H9 (cell line): ENCODE results near the gene GSTO2. TPM values are rescaled to one million over a fixed set of nuclear protein-coding genes. Genes with fewer than 3 reads are reported as not detected.

Source experiments
- DNase-seq: peaks from one replicate; pipeline ENCODE4 v3.0.0-alpha.2; 2017
- H2AFZ ChIP-seq: one replicate; pipeline ENCODE4 v1.6.1; 2013; ENCODE audit warnings: mild to moderate bottlenecking, low read length, control low read depth, moderate library complexity
- H2AK5ac ChIP-seq: 2 replicates; pipeline ENCODE4 v1.6.1; 2013; ENCODE audit warnings: low read length, control low read depth, mixed read lengths; ENCODE audit not compliant: insufficient read length
- H2BK120ac ChIP-seq: one replicate; pipeline ENCODE4 v1.6.1; 2013; ENCODE audit warnings: low read depth, mild to moderate bottlenecking, low read length, control low read depth, inconsistent platforms; ENCODE audit not compliant: poor library complexity, severe bottlenecking
- H2BK12ac ChIP-seq: 2 replicates; pipeline ENCODE4 v1.6.1; 2013; ENCODE audit warnings: low read length, control low read depth, mixed read lengths, low read depth; ENCODE audit not compliant: insufficient read length
- H2BK15ac ChIP-seq: 2 replicates; pipeline ENCODE4 v1.6.1; 2013; ENCODE audit warnings: low read depth, low read length, control low read depth
- H2BK20ac ChIP-seq: one replicate; pipeline ENCODE4 v1.6.1; 2013; ENCODE audit warnings: low read depth, mild to moderate bottlenecking, low read length, control low read depth, inconsistent platforms; ENCODE audit not compliant: poor library complexity, severe bottlenecking
- H2BK5ac ChIP-seq: 2 replicates; pipeline ENCODE4 v1.6.1; 2013; ENCODE audit warnings: low read length, control low read depth, mixed read lengths; ENCODE audit not compliant: insufficient read length
- H3K14ac ChIP-seq: 2 replicates; pipeline ENCODE4 v1.6.1; 2013; ENCODE audit warnings: low read length, control low read depth; ENCODE audit not compliant: insufficient read depth
- H3K18ac ChIP-seq: 2 replicates; pipeline ENCODE4 v1.6.1; 2013; ENCODE audit warnings: low read depth, mild to moderate bottlenecking, mixed read lengths, low read length, control low read depth; ENCODE audit not compliant: insufficient read length
- H3K23ac ChIP-seq: 2 replicates; pipeline ENCODE4 v1.6.1; 2013; ENCODE audit warnings: low read length, control low read depth, mixed read lengths, low read depth; ENCODE audit not compliant: insufficient read length
- H3K23me2 ChIP-seq: 2 replicates; pipeline ENCODE4 v1.6.1; 2013; ENCODE audit warnings: low read depth, mild to moderate bottlenecking, mixed read lengths, low read length, control low read depth; ENCODE audit not compliant: insufficient read length, poor library complexity, severe bottlenecking
- H3K27ac ChIP-seq: 2 replicates; pipeline ENCODE4 v1.5.1; 2013; ENCODE audit warnings: low read length, control low read depth, mixed read lengths, low read depth; ENCODE audit not compliant: insufficient read length
- H3K27me3 ChIP-seq: 2 replicates; pipeline ENCODE4 v1.6.1; 2013; ENCODE audit warnings: low read length, control low read depth, inconsistent platforms; ENCODE audit not compliant: insufficient read depth
- H3K4ac ChIP-seq: 2 replicates; pipeline ENCODE4 v1.6.1; 2013; ENCODE audit warnings: low read depth, mild to moderate bottlenecking, control low read depth, inconsistent platforms, low read length, moderate library complexity
- H3K4me1 ChIP-seq: 2 replicates; pipeline ENCODE4 v1.6.1; 2013; ENCODE audit warnings: low read length, control low read depth, inconsistent platforms; ENCODE audit not compliant: insufficient read depth
- H3K4me2 ChIP-seq: 2 replicates; pipeline ENCODE4 v1.6.1; 2013; ENCODE audit warnings: low read length, control low read depth, mixed read lengths; ENCODE audit not compliant: insufficient read length, insufficient read depth
- H3K56ac ChIP-seq: 2 replicates; pipeline ENCODE4 v1.6.1; 2013; ENCODE audit warnings: low read depth, mild to moderate bottlenecking, mixed read lengths, low read length, control low read depth; ENCODE audit not compliant: insufficient read length
- H3K79me1 ChIP-seq: 2 replicates; pipeline ENCODE4 v1.6.1; 2013; ENCODE audit warnings: low read depth, mild to moderate bottlenecking, moderate library complexity, low read length, control low read depth, inconsistent platforms; ENCODE audit not compliant: insufficient read depth, poor library complexity, severe bottlenecking
- H3K79me2 ChIP-seq: 2 replicates; pipeline ENCODE4 v1.6.1; 2013; ENCODE audit warnings: low read length, control low read depth, inconsistent platforms; ENCODE audit not compliant: insufficient read depth
- H3K9ac ChIP-seq: 2 replicates; pipeline ENCODE4 v1.6.1; 2013; ENCODE audit warnings: low read length, control low read depth, mixed read lengths; ENCODE audit not compliant: insufficient read length; ENCODE audit errors: extremely low read depth
- H3K9me3 ChIP-seq: one replicate; pipeline ENCODE4 v1.6.1; 2013; ENCODE audit warnings: low read depth, low read length, inconsistent platforms; ENCODE audit not compliant: control insufficient read depth
- H3T11ph ChIP-seq: one replicate; pipeline ENCODE4 v1.6.1; 2013; ENCODE audit warnings: mild to moderate bottlenecking, low read length, control low read depth, inconsistent platforms
- H4K20me1 ChIP-seq: one replicate; pipeline ENCODE4 v1.6.1; 2013; ENCODE audit not compliant: control insufficient read depth, insufficient read length, insufficient read depth
- H4K5ac ChIP-seq: 2 replicates; pipeline ENCODE4 v1.6.1; 2013; ENCODE audit warnings: low read depth, mild to moderate bottlenecking, mixed read lengths, low read length, control low read depth; ENCODE audit not compliant: insufficient read length
- H4K8ac ChIP-seq: replicated peaks from 2 replicates; pipeline ENCODE4 v1.6.1; 2013; ENCODE audit warnings: low read length, control low read depth, mixed read lengths, low read depth; ENCODE audit not compliant: insufficient read length
- H4K91ac ChIP-seq: 2 replicates; pipeline ENCODE4 v1.6.1; 2013; ENCODE audit warnings: low read depth, mild to moderate bottlenecking, moderate library complexity, mixed read lengths, low read length, control low read depth; ENCODE audit not compliant: insufficient read length
- H3K27ac Mint-ChIP-seq, 3 experiments: 2 replicates in 2 of 3; 3 replicates in 1 of 3; pipeline ENCODE4 v1.8.0; 2020 to 2021; ENCODE audit warnings: mixed read lengths in 3 of 3, mild to moderate bottlenecking in 1 of 3, moderate library complexity in 1 of 3
- H3K27me3 Mint-ChIP-seq: 2 replicates; pipeline ENCODE4 v1.8.0; 2021; ENCODE audit warnings: low read depth, mild to moderate bottlenecking, moderate library complexity, mixed read lengths
- H3K36me3 Mint-ChIP-seq, 3 experiments: 2 replicates in 2 of 3; 3 replicates in 1 of 3; pipeline ENCODE4 v1.8.0; 2020 to 2021; ENCODE audit warnings: low read depth in 3 of 3, mixed read lengths in 3 of 3; ENCODE audit not compliant: insufficient read depth in 1 of 3
- H3K4me1 Mint-ChIP-seq, 2 experiments: 2 replicates each; pipeline ENCODE4 v1.8.0; 2020; ENCODE audit warnings: mixed read lengths in 2 of 2
- H3K4me3 Mint-ChIP-seq, 2 experiments: 2 replicates in 1 of 2; 3 replicates in 1 of 2; pipeline ENCODE4 v1.8.0; 2020 to 2021; ENCODE audit warnings: mild to moderate bottlenecking in 2 of 2, mixed read lengths in 2 of 2, moderate library complexity in 1 of 2
- H3K9me3 Mint-ChIP-seq, 2 experiments: 2 replicates in 1 of 2; 3 replicates in 1 of 2; pipeline ENCODE4 v1.8.0; 2020; ENCODE audit warnings: mild to moderate bottlenecking in 2 of 2, mixed read lengths in 2 of 2, moderate library complexity in 1 of 2
- total RNA-seq: library from RNA; stranded (reverse); gene quantifications from 2 replicates; pipeline ENCODE4 v1.2.1, GENCODE V29; 2021
- TF ChIP-seq, protein P1 (sequence below): fragments of 200-600 bp; sonication (generic); conservative IDR thresholded peaks from 3 replicates; pipeline ENCODE4 v1.8.0; 2021; ENCODE audit warnings: antibody characterized with exemption, mild to moderate bottlenecking

Gene GSTO2
- total RNA-seq, 1 experiment from 2014 or later = 14.5 TPM

DNA sequence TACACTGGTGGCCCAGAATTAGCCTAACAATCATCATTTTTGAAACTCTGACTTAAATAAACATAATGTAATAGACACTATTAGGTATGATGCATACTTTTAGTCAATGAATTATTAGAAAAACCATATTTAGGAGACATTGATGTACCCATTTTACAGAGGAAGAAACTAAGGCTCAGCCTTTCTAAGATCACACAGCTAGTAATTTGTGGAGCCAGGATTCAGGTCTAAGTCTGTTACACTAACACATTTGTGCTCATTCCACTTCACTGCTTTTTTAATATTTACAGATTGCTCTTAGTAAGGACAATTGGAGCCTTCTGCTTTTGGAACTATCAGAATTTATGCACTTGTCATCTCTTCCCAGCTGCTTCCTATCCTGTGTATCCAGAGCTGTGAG, 45.7 kb upstream of the GSTO2 start:
- Histone ChIP-seq H3K4me1 (no peaks in the 10 kb centered on the region), H2AK5ac (no peak overlapping the region), H3K23me2 (no peaks in the 10 kb centered on the region), H2BK15ac (no peak overlapping the region), H3T11ph (no peak overlapping the region), H3K23ac (no peak overlapping the region), H4K8ac (no peak overlapping the region), H4K91ac (no peak overlapping the region), H3K9me3 (no peaks in the 10 kb centered on the region), H2BK5ac (no peak overlapping the region), H4K5ac (no peak overlapping the region), H3K18ac (no peak overlapping the region), H3K14ac (no peak overlapping the region), H3K4me2 (no peak overlapping the region), H2BK120ac (no peak overlapping the region), H3K4ac (no peak overlapping the region), H3K79me1 (no peaks in the 10 kb centered on the region), H3K27me3 (no peaks in the 10 kb centered on the region), H2BK20ac (no peak overlapping the region), H4K20me1 (no peaks in the 10 kb centered on the region), H3K79me2 (no peaks in the 10 kb centered on the region), H3K27ac (no peak overlapping the region), H3K9ac (no peak overlapping the region), H3K56ac (no peak overlapping the region), H2BK12ac (no peak overlapping the region), H2AFZ (no peak overlapping the region)
- no peak for DNase-seq
- no peaks in the 10 kb centered on the region; the same call in 1 of the 2 replicates for H3K27me3 Mint-ChIP-seq
- TF ChIP-seq, protein P1, sequence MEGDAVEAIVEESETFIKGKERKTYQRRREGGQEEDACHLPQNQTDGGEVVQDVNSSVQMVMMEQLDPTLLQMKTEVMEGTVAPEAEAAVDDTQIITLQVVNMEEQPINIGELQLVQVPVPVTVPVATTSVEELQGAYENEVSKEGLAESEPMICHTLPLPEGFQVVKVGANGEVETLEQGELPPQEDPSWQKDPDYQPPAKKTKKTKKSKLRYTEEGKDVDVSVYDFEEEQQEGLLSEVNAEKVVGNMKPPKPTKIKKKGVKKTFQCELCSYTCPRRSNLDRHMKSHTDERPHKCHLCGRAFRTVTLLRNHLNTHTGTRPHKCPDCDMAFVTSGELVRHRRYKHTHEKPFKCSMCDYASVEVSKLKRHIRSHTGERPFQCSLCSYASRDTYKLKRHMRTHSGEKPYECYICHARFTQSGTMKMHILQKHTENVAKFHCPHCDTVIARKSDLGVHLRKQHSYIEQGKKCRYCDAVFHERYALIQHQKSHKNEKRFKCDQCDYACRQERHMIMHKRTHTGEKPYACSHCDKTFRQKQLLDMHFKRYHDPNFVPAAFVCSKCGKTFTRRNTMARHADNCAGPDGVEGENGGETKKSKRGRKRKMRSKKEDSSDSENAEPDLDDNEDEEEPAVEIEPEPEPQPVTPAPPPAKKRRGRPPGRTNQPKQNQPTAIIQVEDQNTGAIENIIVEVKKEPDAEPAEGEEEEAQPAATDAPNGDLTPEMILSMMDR = no peak
- no peak overlapping the region for H3K4me3 Mint-ChIP-seq
- no peak overlapping the region for H3K27ac Mint-ChIP-seq
- no peaks in the 10 kb centered on the region for H3K36me3 Mint-ChIP-seq
- H3K4me1 Mint-ChIP-seq = no peaks in the 10 kb centered on the region
- no peaks in the 10 kb centered on the region for H3K9me3 Mint-ChIP-seq
